Gastroesophageal sphincter (tissue), 3 donors: ENCODE measurements around the gene C2CD4B.

Source experiments
- EP300 ChIP-seq: sonication (generic); formaldehyde crosslinking; IDR thresholded peaks from one replicate; pipeline ENCODE4 v1.6.1; 2017; ENCODE audit warnings: antibody characterized with exemption, mild to moderate bottlenecking
- POLR2A ChIP-seq, 2 donors: fragments of 450-650 bp; IDR thresholded peaks; one replicate each; pipeline ENCODE4 v1.6.1; 2017; ENCODE audit warnings: antibody characterized with exemption in 2 of 2, mild to moderate bottlenecking in 2 of 2, moderate library complexity in 1 of 2
- POLR2AphosphoS5 ChIP-seq: sonication (generic); formaldehyde crosslinking; IDR thresholded peaks from one replicate; pipeline ENCODE4 v1.6.1; 2017; ENCODE audit warnings: antibody characterized with exemption
- TF ChIP-seq, protein P1 (sequence below), 4 experiments: fragments of 200-600 bp in 2 of 4; fragments of 450-650 bp in 2 of 4; sonication (generic) in 1 of 4; IDR thresholded peaks; one replicate each; pipeline ENCODE4 v1.5.1; 2017 to 2019; ENCODE audit warnings: antibody characterized with exemption in 4 of 4, mild to moderate bottlenecking in 2 of 4, moderate library complexity in 2 of 4

DNA sequence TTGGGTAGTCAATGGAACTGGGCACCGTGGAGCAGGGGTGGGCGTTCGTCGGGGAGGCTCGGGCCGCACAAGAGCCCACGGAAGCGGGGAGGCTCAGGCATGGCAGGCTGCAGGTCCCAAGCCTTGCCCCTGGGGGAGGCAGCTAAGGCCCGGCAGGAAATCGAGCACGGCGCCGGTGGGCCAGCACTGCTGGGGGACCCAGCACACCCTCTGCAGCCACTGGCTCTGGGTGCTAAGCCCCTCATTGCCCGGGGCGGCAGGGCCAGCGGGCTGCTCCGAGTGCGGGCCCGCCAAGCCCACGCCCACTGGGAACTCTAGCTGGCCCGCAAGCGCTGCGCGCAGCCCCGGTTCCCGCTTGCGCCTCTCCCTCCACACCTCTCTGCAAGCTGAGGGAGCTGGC lies 21.5 kb upstream of the C2CD4B start:
- TF ChIP-seq, protein P1, sequence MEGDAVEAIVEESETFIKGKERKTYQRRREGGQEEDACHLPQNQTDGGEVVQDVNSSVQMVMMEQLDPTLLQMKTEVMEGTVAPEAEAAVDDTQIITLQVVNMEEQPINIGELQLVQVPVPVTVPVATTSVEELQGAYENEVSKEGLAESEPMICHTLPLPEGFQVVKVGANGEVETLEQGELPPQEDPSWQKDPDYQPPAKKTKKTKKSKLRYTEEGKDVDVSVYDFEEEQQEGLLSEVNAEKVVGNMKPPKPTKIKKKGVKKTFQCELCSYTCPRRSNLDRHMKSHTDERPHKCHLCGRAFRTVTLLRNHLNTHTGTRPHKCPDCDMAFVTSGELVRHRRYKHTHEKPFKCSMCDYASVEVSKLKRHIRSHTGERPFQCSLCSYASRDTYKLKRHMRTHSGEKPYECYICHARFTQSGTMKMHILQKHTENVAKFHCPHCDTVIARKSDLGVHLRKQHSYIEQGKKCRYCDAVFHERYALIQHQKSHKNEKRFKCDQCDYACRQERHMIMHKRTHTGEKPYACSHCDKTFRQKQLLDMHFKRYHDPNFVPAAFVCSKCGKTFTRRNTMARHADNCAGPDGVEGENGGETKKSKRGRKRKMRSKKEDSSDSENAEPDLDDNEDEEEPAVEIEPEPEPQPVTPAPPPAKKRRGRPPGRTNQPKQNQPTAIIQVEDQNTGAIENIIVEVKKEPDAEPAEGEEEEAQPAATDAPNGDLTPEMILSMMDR (IDR thresholded peaks at IDR 0.05): no peak
- TF ChIP-seq POLR2A (IDR thresholded peaks at IDR 0.05): no peak
- no peak for TF ChIP-seq POLR2AphosphoS5
- TF ChIP-seq EP300: no peak
